ENCODE measurements around the gene LYZL6.

GRCh38 chr17:35963663-35964062, 20.1 kb upstream of the LYZL6 start:
- TF ChIP-seq POLR2A (IDR thresholded peaks at IDR 0.05; ENCODE audit: extremely low read depth, insufficient read length) (no peak), CTCF (IDR thresholded peaks at IDR 0.05; ENCODE audit: low read depth, low read length) (no peak)
